ENCODE results near the gene SYNE1. TPM values are rescaled to one million over a fixed set of nuclear protein-coding genes. Genes with fewer than 3 reads are reported as not detected.

The SYNE1 gene
- total RNA-seq, 4 donors from 2014 or later, result 111 to 156 (median 124) TPM

DNA sequence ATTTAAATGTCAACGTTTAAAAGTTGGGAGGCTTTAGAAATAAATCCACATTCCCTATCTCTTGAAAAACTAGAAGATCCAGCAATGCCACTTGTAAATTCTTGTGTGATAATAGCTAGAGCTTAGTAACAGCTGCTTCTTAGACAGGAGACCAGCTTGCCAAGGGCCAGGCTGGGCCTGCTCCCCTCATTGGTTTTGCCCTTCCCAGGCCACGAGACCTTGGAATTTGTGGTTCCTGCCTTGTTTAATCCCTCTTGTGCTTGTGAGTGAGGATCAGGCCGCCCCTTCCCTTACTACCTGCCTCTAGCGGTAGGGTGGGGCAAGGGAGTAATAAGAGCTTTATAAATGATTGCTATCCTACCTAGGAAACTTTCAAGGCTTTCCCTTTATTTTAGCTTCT, 363.5 kb downstream of the SYNE1 start:
- no peak for DNase-seq (ENCODE audit: low spot score in 2 of 2)
- WGBS, 2 donors, result 27 to 31% methylated on average over 4 of the region's 4 CpGs
- intact Hi-C loops (cut with DNase I; ENCODE audit: low total_unique reads), result no loop called here
- no peak overlapping the region for H3K4me3 ChIP-seq (ENCODE audit: low read depth, poor library complexity, severe bottlenecking)
- TF ChIP-seq POLR2A (IDR thresholded peaks at IDR 0.05), result no peak
- TF ChIP-seq, protein P1, sequence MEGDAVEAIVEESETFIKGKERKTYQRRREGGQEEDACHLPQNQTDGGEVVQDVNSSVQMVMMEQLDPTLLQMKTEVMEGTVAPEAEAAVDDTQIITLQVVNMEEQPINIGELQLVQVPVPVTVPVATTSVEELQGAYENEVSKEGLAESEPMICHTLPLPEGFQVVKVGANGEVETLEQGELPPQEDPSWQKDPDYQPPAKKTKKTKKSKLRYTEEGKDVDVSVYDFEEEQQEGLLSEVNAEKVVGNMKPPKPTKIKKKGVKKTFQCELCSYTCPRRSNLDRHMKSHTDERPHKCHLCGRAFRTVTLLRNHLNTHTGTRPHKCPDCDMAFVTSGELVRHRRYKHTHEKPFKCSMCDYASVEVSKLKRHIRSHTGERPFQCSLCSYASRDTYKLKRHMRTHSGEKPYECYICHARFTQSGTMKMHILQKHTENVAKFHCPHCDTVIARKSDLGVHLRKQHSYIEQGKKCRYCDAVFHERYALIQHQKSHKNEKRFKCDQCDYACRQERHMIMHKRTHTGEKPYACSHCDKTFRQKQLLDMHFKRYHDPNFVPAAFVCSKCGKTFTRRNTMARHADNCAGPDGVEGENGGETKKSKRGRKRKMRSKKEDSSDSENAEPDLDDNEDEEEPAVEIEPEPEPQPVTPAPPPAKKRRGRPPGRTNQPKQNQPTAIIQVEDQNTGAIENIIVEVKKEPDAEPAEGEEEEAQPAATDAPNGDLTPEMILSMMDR (IDR thresholded peaks at IDR 0.05), result no peak

DNA sequence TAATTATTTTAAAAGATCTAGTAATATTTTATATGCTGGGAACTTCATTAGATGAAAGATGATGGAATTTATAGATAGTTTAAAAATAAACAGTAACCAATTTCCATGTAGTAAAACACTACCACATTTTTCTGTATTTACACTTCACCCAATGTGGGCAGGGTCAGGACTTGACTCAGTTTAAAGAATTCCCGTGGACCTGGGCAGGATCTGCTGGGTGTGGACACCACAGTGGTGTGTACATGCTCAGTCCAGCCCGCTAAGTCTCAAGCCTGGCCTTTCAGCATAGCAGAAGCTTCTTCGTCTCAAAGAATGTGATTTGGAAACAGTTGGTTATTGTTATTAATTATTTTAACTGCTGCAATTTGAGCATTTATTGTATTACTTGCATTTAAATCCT, 364.2 kb downstream of the SYNE1 start:
- intact Hi-C loops (cut with DNase I; ENCODE audit: low total_unique reads), result no loop called here
- DNase-seq (ENCODE audit: low spot score in 2 of 2), result no peak
- TF ChIP-seq POLR2A (IDR thresholded peaks at IDR 0.05), result no peak
- TF ChIP-seq, protein P1 (IDR thresholded peaks at IDR 0.05), result no peak
- 27 to 32% methylated on average over 3 of the region's 3 CpGs for WGBS, 2 donors
- no peak overlapping the region for H3K4me3 ChIP-seq (ENCODE audit: low read depth, poor library complexity, severe bottlenecking)

DNA sequence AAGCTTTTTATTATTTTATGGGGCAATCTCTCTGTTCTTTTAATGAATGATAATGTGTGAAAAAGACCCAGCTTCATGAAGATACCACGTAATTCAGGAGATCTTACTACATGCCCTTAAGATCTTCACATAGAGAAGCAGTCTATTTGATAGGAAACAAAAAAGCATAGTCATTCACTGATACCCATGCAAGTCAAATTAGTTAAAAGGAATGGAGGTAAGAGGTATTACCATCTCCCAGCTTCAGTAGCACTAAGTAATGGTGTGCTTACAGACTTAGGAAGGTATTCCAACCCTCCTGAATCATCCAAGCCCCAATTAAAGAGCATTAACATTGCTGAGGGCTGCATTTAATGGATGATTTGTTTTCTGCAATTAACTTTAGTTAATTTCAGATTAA, 364.7 kb downstream of the SYNE1 start:
- 21 to 24% methylated on average over 1 of the region's 1 CpG for WGBS, 2 donors
- intact Hi-C loops (cut with DNase I; ENCODE audit: low total_unique reads), result no loop called here

DNA sequence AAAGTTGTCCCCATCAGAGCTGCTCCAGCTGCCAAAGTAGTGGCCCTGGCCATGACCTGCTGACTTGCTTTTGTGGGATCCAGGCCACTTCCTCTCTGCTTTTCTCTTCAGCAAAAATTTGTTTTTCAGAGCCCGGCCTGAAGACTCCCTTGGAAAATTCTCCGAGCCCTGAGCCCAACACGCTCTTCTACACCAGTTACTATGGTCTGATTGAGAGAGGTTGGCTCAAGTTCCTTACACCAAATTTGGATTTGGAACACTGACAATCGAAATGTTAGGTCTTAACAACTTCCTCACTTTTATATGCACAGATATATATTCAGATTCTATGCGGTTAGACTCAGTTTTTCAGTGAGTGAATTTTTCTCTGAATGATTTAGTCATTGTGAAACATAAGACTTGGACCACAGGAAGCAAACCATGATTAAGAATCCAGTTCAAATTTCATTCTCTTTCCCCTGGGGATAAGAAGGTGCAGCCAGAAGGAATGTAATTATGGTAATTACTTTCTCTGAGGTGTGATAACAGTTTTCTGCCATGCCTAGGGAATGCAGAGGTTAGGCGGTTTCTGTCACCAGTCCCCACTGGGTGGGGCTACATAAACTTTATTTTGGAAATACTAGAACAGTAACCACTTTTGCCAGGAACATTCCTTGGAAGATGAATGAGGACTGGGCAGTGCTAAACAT, 365.2 kb downstream of the SYNE1 start:
- TF ChIP-seq, protein P1 (IDR thresholded peaks at IDR 0.05), result no peak
- TF ChIP-seq POLR2A (IDR thresholded peaks at IDR 0.05), result no peak
- DNase-seq (ENCODE audit: low spot score in 2 of 2), result peak in 1 of 2 donors; percentile 57
- intact Hi-C loops (cut with DNase I; ENCODE audit: low total_unique reads), result no loop called here
- H3K4me3 ChIP-seq (ENCODE audit: low read depth, poor library complexity, severe bottlenecking), result no peak overlapping the region
- 22 to 25% methylated on average over 6 of the region's 6 CpGs for WGBS, 2 donors

More for the DNA sequence above, 364.7 kb downstream of the SYNE1 start:
- DNase-seq (ENCODE audit: low spot score in 2 of 2), result no peak
- no peak overlapping the region for H3K4me3 ChIP-seq (ENCODE audit: low read depth, poor library complexity, severe bottlenecking)
- no peak for TF ChIP-seq POLR2A (IDR thresholded peaks at IDR 0.05)
- TF ChIP-seq, protein P1 (IDR thresholded peaks at IDR 0.05), result no peak

DNA sequence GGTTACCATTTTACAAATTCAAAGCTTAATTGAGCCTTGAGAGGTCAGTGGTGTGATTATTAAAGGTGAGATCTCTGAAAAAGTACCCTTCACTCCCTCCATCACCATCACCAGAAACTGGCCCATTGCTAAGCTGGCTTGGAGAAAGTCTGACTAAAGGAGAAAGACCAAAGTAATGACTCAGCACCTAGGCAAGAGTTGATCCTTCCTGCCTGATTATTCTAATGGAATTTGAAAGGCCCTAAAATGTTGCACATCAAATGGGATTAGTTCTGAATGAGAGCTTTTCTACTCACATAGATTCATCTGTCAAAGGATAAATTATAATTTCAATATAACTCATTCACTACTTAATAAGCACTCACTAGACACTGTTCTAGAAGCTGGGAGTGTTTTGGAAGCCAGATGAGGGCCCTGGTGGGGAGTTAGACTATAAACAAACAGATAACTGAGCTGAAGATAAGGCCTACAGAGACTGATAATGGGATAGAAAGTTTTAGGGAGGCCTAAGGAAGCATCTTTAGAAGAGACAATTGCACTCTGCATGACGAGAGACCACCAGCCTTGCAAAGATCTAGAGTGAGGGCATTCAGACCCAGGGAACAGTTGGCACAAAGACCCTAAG, 366.7 kb downstream of the SYNE1 start:
- DNase-seq (ENCODE audit: low spot score in 2 of 2), result no peak
- WGBS, 2 donors, result 92 to 96% methylated on average over 1 of the region's 1 CpG
- intact Hi-C loops (cut with DNase I; ENCODE audit: low total_unique reads), result no loop called here
- TF ChIP-seq, protein P1 (IDR thresholded peaks at IDR 0.05), result no peak
- no peak for TF ChIP-seq POLR2A (IDR thresholded peaks at IDR 0.05)
- H3K4me3 ChIP-seq (ENCODE audit: low read depth, poor library complexity, severe bottlenecking), result no peak overlapping the region
